Fibroblast of mammary gland (primary cell): Measurements from ENCODE around the gene MARCHF3.

Experiments
- DNase-seq: peaks from one replicate; pipeline ENCODE4 v3.0.0-alpha.2; 2010; ENCODE audit warnings: low read depth
- H3K4me3 ChIP-seq: 2 replicates; pipeline ENCODE4 v1.5.1; 2011; ENCODE audit warnings: low read depth, mild to moderate bottlenecking, low read length, moderate library complexity; ENCODE audit not compliant: control insufficient read depth
- CTCF ChIP-seq: conservative IDR thresholded peaks from 2 replicates; pipeline ENCODE4 v1.5.1; 2011; ENCODE audit warnings: low read depth, low read length, inconsistent platforms; ENCODE audit not compliant: control insufficient read depth, insufficient read depth

The MARCHF3 gene

GRCh38 chr5:127031863-127032232, 1.5 kb upstream of the MARCHF3 start:
- peak; percentile 38 for DNase-seq
- no peak for TF ChIP-seq CTCF
- H3K4me3 ChIP-seq: no peak overlapping the region

GRCh38 chr5:127031147-127031862, 947 bp upstream of the MARCHF3 start:
- DNase-seq: no peak
- peak overlapping the region; percentile 82 for H3K4me3 ChIP-seq
- TF ChIP-seq CTCF: no peak

- TF ChIP-seq CTCF: peak; percentile 47
- peak; percentile 63 for DNase-seq
- H3K4me3 ChIP-seq: peak overlapping the region; percentile 82
These were observed 638 bp downstream of the MARCHF3 start for GRCh38 chr5:127029581-127030258.

DNA sequence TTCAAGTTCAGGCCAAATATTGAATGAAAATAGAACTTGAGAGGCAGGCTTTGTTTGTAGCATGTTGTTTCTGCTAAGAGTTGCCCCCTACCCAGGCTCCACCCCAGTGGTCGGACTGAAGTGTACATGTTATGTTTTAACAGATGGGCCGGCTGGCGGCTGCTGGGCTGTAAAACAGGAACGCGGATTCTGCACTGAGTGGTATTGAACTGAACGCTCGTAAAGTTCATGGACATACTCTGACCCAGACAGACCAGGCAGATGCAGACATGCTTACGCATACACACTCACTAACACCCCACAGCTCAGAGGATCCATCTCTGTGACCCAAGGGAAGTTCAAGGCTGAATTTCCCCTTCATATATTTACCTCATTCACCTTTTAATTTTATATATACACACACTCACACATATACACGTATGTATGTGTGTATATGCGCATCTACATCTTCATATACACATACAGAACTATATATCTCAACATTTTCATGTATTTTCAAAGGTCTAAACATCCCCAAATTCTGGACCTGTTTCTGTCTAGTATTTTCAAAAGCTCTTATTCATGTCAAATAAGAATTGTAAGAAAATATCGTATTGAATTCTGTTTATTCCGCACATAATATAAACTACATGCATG, 1.4 kb downstream of the MARCHF3 start:
- peak; percentile 58 for DNase-seq
- no peak for TF ChIP-seq CTCF
- peak overlapping the region; percentile 82 for H3K4me3 ChIP-seq

GRCh38 chr5:127027539-127027938, 2.8 kb downstream of the MARCHF3 start:
- no peak for DNase-seq
- TF ChIP-seq CTCF: no peak
- H3K4me3 ChIP-seq: no peak overlapping the region

GRCh38 chr5:127026166-127026565, 4.2 kb downstream of the MARCHF3 start:
- DNase-seq: no peak
- no peak for TF ChIP-seq CTCF
- no peak overlapping the region for H3K4me3 ChIP-seq
